Dermis microvascular lymphatic vessel endothelial cell (primary cell): ENCODE measurements around the gene LRRC46. TPM values are rescaled to one million over a fixed set of nuclear protein-coding genes. Genes with fewer than 3 reads are reported as not detected.

ENCODE experiments used
- DNase-seq, 2 donors: peaks; one replicate each; pipeline versions ENCODE4 v3.0.0 to v3.0.0-alpha.2; 2010; ENCODE audit warnings: low read depth in 2 of 2
- total RNA-seq: library from RNA; depleted of rRNA; stranded (reverse); fragments of >200 nt; gene quantifications from 2 replicates; pipeline ENCODE4 v1.2.1, GENCODE V29; 2014

Gene LRRC46
- total RNA-seq, 1 donor from 2014 or later: under 0.01 TPM

DNA sequence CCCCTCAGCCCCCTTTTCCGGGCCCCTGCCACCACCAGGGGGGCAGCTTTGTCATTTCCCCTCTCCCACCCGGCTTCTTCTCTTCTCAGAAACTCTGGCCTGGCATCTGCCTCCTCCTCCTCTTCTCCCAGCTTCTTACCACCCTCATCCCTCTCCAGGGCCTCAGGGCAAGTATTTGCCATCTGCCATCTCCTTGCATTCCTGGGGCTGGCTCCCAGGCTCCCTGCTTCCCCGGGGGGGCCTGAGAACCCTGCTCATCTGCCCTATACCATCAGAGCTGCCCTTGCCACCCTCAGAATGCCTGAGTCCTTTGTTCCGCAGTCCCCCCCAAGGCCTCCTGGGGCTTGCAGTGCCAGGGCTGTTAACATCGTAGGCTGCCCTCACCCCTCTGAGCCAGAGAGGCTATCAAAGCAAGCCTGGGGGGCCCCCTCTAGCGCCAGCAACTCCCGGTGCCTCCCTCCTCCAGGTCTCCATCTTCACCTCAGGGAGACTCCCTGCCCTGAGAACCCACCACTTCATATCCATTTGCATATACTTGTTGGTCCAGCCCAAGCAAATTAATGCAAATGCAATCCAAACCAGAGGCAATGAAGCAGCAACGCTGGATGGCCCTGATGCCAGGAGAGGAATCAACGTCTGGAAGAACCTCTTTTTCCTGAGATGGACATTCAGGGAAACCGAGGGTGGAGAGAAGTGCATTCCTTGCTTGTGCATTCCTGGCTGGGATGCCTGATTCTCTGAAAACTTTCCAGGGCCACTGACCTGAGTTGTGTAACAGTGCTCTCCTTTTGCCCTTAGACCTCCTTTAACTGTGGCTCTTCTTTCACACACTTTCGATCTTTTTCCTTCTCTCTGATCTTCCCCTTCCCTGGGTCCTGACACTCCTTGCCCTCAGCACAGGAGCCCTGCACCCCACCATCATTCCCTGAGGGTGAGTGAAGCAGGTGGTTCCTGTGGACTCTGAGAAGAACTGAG is 43.8 kb downstream of the LRRC46 start:
- no peak for DNase-seq

DNA sequence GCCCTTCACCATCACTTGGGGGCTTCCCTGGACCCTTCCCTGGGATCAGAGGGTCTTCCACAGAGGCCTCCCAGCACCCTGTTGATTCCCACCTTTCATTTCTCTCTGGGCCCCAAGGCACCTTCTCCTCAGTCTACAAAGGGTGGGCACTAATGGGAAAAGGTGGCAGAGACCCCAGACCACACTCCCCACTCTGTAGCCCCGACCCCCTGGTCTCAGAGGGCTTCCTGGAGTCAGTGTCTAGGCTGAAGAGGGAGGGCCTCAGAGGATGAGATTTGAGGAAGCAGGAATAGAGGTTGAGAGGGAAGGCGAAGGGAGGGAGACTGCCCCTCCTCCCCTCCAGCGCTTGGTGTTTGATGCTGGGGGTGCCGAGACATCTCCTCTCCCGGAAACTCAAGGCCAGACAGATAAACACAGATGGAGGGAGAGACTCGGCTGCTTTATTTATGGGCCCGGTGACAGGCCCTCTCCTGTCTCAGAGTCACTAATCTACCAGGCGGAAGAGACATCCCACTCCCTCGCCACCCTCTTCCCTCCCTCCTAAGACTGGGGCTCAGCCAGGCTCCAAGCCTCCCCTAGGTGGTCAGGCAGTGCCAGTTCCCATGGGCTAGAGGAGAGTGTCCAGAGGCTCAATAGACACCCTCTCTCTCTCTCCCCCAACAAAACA is 46.0 kb downstream of the LRRC46 start:
- DNase-seq: no peak

DNA sequence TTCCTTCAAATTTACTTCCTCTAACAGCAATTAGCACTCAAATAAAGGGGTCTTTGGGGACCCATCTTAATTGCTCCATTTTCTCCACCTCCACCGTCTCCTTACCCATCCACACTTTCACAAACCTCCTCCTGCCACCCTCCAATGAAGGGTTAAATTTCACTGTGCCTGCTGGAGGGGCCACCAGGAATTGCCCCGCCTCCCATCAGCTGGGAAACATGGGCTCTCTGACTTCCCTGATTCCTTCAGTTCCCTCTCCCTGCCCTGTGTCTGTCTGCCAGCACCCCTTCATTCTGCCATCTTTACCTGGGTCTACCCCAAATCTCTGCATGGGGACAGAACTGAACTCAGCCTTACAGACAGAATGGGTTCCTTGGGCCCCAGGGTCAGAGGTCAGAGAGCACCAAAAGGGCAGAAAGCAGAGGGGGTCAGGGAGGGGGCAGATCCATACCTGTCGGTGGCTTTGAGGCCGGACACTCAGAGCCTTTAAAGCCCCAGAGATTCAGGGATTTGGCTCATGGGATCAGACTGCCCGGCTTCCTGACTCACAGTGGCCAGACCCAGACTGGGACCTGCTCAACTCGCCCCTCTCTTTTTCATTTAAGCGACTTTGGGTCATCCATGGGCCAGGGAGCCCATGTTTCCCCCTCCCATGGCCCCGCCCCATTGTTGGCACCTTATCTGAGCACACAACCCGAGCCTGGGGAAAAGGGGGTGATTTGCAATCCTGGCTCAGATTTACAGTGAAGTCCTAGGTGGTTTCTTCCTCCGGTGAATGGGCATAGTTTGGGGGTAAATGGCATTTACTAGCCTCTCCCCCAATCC is 46.9 kb downstream of the LRRC46 start:
- DNase-seq: no peak

DNA sequence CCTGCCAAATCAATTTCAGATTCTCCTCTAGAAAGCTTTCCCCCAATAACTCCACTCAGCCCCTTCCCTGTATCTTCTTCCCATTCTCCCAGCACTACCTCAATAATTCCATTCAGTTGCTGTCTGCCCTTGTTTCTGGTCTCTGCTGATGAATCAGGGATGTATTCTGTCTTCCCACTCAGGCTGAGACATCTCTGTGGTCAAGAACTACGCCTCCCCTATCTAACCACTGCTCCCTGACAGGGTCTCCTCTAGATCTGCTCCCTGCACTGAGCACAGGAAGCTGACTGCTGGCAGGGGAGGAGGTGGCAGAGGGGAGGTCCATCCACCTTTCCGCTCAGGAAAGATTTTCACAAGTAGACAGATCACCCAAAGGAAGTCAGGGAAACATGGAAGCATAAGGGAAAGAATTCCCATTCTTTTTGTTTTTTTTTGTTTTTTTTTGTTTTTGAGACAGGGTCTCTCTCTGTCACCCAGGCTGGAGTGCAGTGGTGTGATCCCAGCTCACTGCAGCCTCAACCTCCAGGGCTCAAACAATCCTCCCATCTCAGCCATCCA is 47.6 kb downstream of the LRRC46 start:
- DNase-seq: peak in 1 of 2 donors; percentile 32

DNA sequence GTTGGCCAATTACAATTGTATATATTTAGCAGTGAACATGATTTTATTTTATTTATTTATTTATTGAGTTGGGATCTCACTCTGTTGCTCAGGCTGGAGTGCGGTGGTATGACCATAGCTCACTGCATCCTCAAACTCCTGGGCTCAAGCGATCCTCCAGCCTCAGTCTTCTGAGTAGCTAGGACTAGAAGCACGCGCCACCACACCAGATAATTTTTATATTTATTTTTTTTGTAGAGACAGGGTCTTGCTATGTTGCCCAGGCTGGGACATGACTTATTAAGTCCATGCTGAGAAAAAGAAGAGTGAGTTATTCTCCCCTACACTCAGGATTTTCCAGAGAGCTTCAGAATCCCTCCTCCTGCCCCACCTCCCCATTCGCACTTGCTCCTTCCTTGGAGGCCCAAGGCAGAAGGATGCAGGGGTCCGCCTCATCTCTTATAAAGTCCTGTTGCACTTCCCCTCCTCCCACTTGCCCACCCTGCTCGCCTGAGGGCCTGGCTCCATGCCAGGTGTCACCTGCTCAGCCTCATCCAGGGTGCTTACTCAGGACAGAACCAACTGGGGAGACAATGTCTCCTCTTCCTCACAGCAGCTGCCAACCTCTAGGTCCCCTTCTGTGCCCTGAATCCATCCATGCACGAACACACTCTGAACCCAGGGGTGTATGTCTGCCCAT is 48.4 kb downstream of the LRRC46 start:
- no peak for DNase-seq

DNA sequence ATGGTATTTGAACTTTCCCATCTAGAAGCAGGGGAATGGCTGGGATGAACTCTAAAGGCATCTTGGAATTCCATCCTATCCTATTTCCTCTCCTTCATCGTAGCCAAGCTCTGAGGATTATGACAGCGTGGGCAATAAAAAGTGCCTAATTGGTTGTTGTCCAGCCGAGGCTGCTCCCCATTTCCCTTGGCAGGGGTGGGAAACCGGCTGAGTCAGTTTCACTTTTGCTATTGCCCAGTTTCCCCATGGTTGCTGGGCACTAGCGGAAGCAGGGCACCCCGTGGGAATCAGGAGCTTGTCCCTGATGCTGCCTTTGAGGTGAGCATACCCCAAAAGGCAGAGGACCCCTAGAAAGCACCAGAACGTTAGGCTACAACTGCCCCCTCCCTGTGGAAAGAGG is 50.8 kb downstream of the LRRC46 start:
- DNase-seq: peak; percentile 27 to 44

DNA sequence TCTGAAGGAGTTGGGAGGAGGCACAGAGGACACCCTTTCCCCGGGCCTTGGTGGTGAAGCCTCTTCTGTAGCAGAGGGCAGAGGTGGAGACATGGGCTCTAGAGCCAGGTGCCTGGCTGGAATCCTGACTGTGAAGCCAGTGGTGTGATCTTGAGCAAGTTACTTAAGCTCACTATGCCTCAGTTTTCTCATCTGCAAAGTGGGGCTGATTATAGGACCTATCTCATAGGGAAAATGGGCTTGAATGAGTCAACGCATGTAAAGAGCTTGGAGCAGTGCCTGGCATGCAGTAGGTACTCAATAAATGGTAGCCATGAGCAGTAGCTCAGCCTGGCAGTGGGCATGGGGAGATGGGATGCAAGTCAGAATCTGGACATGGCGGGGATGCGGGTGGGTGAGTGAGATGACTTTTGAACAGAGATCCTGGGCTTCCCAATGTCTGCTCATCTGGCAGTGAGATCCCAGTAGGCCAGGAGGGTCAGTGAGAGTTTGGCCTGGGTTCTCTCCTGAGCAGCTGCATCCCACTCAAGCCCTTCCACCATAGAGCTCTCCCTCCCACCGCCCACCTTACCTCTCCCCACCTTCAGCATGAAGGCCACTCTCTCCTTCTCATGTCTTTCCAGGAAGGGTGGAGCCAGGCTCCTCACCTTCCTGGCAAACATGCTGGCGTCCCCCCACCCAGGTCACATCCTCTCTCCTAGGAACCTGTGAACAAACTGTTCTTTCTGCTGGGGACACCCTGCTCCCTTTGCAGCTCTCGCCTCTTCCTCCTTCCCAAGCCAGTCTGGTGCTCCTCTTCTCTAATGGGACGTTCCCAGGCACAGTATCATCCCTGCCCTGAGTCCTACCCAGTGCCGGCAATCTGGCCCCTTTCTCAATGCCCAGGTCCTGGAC is 51.5 kb downstream of the LRRC46 start:
- no peak for DNase-seq

DNA sequence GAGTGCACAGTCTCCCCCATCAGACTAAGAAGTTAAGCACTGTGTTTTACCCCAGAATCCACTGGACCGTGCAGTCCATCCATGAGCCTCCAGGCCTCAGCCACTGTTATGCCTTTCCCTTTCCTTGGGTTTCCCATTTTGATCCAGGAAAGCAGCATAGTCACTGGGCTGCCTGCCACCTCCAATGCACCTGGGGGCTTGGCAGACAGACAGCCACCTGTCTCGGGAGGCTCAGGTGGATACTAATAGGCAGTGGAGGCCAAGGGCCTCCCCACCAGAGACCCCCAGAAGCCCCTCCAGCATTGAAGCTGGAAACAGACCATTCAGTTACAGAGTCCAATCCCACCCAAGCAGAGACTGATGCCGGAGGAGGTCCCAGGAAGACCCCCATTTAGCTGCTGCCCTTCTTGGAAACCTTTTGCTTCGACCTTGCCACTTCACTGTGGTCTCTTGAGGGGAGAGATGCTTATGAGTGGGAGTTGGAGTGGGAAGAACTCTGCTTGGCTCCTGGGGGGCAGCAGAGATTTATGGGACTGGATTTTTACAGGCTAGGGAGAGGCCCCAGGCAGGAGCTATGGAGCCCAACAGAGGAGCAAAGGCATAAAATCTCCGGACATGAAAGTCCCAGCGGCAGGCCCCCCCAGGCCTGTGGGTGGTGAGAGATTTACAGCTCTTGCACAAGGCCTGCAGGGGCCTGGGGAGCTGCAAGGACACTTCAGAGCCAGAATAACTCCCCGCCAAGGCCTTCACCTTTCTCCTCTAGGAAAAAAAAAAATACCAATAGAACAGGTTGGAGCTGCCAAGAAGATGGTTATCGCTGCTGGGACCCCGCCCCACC is 52.3 kb downstream of the LRRC46 start:
- DNase-seq: no peak

DNA sequence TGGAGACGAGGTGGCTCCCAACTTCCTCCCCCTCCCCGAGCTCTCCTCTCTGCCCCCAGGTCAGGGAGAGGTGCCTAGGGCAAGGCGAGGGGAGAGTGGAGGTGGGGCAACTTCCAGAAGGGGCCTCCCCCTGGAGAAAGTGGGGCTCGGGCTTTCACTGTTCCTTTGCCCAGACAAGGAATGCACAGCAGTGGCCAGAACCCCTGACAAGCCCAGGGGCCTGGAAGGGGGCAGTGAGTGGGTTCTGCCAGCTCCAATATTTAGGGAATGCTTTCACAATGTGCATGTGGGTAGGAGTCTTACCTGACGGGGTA is 52.9 kb downstream of the LRRC46 start:
- no peak for DNase-seq

DNA sequence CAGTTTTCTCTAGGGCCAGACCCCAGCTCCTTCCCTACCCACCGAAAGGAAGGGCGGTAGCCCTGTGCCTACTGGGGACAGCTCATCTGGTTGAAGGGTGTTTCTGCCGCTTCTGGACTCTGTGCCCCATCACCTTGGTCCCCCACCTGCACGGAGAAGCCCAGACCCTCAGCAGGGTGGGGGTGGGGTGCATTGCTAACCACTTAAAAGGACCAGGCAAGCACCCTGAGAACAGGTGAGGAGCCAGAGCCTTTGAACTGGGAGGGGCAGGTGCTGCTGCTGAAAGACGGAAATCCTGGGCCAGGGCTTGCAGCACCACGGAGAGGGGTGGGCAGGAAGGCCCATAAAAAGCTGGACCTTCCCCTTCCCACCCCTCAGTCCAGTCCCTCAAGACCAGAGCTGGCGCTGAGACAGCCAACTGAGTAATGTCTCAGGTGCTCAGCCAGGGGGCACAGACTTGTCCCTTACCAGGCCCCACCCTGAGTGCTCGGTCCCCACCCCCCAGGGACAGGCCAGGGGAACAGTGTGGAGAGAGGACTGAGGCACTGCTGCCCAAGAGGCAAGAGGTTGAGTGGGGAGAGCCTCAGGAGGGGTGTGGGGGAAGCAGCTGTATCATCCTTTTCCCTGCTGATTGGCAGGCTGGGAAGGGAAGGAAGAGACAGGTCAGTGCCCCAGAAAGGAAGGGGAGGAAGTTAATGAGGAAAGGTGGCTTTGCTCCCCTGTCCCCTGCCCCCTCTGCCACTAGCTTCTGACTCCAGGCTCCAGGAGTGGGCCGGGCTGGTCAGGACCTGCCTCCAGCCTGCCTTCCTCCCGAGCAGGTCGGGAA is 53.6 kb downstream of the LRRC46 start:
- no peak for DNase-seq

Other genes with a start within 250 kb of the LRRC46 start
- gene KPNB1, start 181.8 kb upstream of the LRRC46 start, total RNA-seq: 285 and 367 TPM in 2 replicates
- gene TBKBP1, start 137.5 kb upstream of the LRRC46 start, total RNA-seq: 6.8 and 8.5 TPM in 2 replicates
- gene TBX21, start 98.4 kb upstream of the LRRC46 start, total RNA-seq: not detected in 2 replicates
- 4.6 and 6.3 TPM in 2 replicates for gene OSBPL7, start 9.9 kb upstream of the LRRC46 start, total RNA-seq
- gene MRPL10, start 129 bp upstream of the LRRC46 start, total RNA-seq: 16.3 and 23.6 TPM in 2 replicates
- 24.1 and 33.3 TPM in 2 replicates for gene SCRN2, start 9.6 kb downstream of the LRRC46 start, total RNA-seq
- gene SP6, start 19.5 kb downstream of the LRRC46 start, total RNA-seq: 1.8 and 2.3 TPM in 2 replicates
- 0.77 and 2.9 TPM in 2 replicates for gene SP2, start 64.6 kb downstream of the LRRC46 start, total RNA-seq
- 18.9 and 27.1 TPM in 2 replicates for gene PNPO, start 109.9 kb downstream of the LRRC46 start, total RNA-seq
- gene PRR15L, start 126.2 kb downstream of the LRRC46 start, total RNA-seq: not detected in 2 replicates
- 47.8 and 62.8 TPM in 2 replicates for gene CDK5RAP3, start 139.4 kb downstream of the LRRC46 start, total RNA-seq
- gene COPZ2, start 206.1 kb downstream of the LRRC46 start, total RNA-seq: 5.5 and 9.5 TPM in 2 replicates
- 69.3 and 109 TPM in 2 replicates for gene NFE2L1, start 216.7 kb downstream of the LRRC46 start, total RNA-seq